ENCODE measurements around the gene SLC27A4.
"Not testable (repeated sequence)": the region's sequence is repeated elsewhere in the genome, so short reads cannot be mapped to it uniquely, and the experiment has no call there.

The SLC27A4 gene

GRCh38 chr9:128333451-128333869 is 6.9 kb upstream of the SLC27A4 start:
- Histone ChIP-seq H3K36me3 (ENCODE audit: control insufficient read depth in 1 of 2, insufficient read depth in 2 of 2, low read length in 2 of 2) (peaks cover 19 to 28% of the 10 kb centered on the region in 2 donors), H3K9me3 (ENCODE audit: control insufficient read depth in 1 of 2, low read length in 2 of 2) (no peaks in the 10 kb centered on the region), H3K27ac (ENCODE audit: low read length) (no peak overlapping the region), H3K4me1 (ENCODE audit: control insufficient read depth in 1 of 2, insufficient read depth in 2 of 2, low read length in 2 of 2) (peaks cover 0 to 2% of the 10 kb centered on the region in 2 donors), H3K4me3 (ENCODE audit: low read depth in 1 of 2, low read length in 2 of 2) (no peak overlapping the region), H3K27me3 (ENCODE audit: low read depth, low read length) (no peaks in the 10 kb centered on the region)

GRCh38 chr9:128335161-128335560 is 5.2 kb upstream of the SLC27A4 start:
- no peak overlapping the region for H3K4me3 ChIP-seq (ENCODE audit: low read depth in 1 of 2, low read length in 2 of 2)
- H3K27me3 ChIP-seq (ENCODE audit: low read depth, low read length), result no peaks in the 10 kb centered on the region
- peaks cover 0 to 3% of the 10 kb centered on the region in 2 donors for H3K4me1 ChIP-seq (ENCODE audit: control insufficient read depth in 1 of 2, insufficient read depth in 2 of 2, low read length in 2 of 2)
- peaks cover 17 to 21% of the 10 kb centered on the region in 2 donors for H3K36me3 ChIP-seq (ENCODE audit: control insufficient read depth in 1 of 2, insufficient read depth in 2 of 2, low read length in 2 of 2)
- H3K27ac ChIP-seq (ENCODE audit: low read length), result no peak overlapping the region
- no peaks in the 10 kb centered on the region for H3K9me3 ChIP-seq (ENCODE audit: control insufficient read depth in 1 of 2, low read length in 2 of 2)

GRCh38 chr9:128335914-128336313 is 4.4 kb upstream of the SLC27A4 start:
- Histone ChIP-seq H3K27ac (ENCODE audit: low read length) (no peak overlapping the region), H3K4me1 (ENCODE audit: control insufficient read depth in 1 of 2, insufficient read depth in 2 of 2, low read length in 2 of 2) (peaks cover 2 to 3% of the 10 kb centered on the region in 2 donors), H3K4me3 (ENCODE audit: low read depth in 1 of 2, low read length in 2 of 2) (no peak overlapping the region)

GRCh38 chr9:128337936-128338335 is 2.4 kb upstream of the SLC27A4 start:
- H3K4me3 ChIP-seq (ENCODE audit: low read depth in 1 of 2, low read length in 2 of 2), result no peak overlapping the region

More at GRCh38 chr9:128335914-128336313, 4.4 kb upstream of the SLC27A4 start:
- Histone ChIP-seq H3K36me3 (ENCODE audit: control insufficient read depth in 1 of 2, insufficient read depth in 2 of 2, low read length in 2 of 2) (peaks cover 17 to 21% of the 10 kb centered on the region in 2 donors), H3K9me3 (ENCODE audit: control insufficient read depth in 1 of 2, low read length in 2 of 2) (no peaks in the 10 kb centered on the region), H3K27me3 (ENCODE audit: low read depth, low read length) (no peaks in the 10 kb centered on the region)

GRCh38 chr9:128338852-128339614 is 1.3 kb upstream of the SLC27A4 start:
- H3K27ac ChIP-seq (ENCODE audit: low read length); H3K9me3 ChIP-seq (ENCODE audit: control insufficient read depth in 1 of 2, low read length in 2 of 2); H3K4me1 ChIP-seq (ENCODE audit: control insufficient read depth in 1 of 2, insufficient read depth in 2 of 2, low read length in 2 of 2); H3K4me3 ChIP-seq (ENCODE audit: low read depth in 1 of 2, low read length in 2 of 2); H3K27me3 ChIP-seq (ENCODE audit: low read depth, low read length): not testable (repeated sequence)
- peaks cover 6 to 20% of the 10 kb centered on the region in 2 donors for H3K36me3 ChIP-seq (ENCODE audit: control insufficient read depth in 1 of 2, insufficient read depth in 2 of 2, low read length in 2 of 2)

More at GRCh38 chr9:128337936-128338335, 2.4 kb upstream of the SLC27A4 start:
- Histone ChIP-seq H3K27ac (ENCODE audit: low read length) (no peak overlapping the region), H3K36me3 (ENCODE audit: control insufficient read depth in 1 of 2, insufficient read depth in 2 of 2, low read length in 2 of 2) (peaks cover 8 to 19% of the 10 kb centered on the region in 2 donors), H3K27me3 (ENCODE audit: low read depth, low read length) (no peaks in the 10 kb centered on the region), H3K4me1 (ENCODE audit: control insufficient read depth in 1 of 2, insufficient read depth in 2 of 2, low read length in 2 of 2) (peaks cover 3 to 8% of the 10 kb centered on the region in 2 donors), H3K9me3 (ENCODE audit: control insufficient read depth in 1 of 2, low read length in 2 of 2) (no peaks in the 10 kb centered on the region)

- Histone ChIP-seq H3K27ac (ENCODE audit: low read length) (peak overlapping the region; percentile 21), H3K9me3 (ENCODE audit: control insufficient read depth in 1 of 2, low read length in 2 of 2) (no peaks in the 10 kb centered on the region), H3K4me1 (ENCODE audit: control insufficient read depth in 1 of 2, insufficient read depth in 2 of 2, low read length in 2 of 2) (peaks cover 3 to 8% of the 10 kb centered on the region in 2 donors), H3K27me3 (ENCODE audit: low read depth, low read length) (no peaks in the 10 kb centered on the region), H3K36me3 (ENCODE audit: control insufficient read depth in 1 of 2, insufficient read depth in 2 of 2, low read length in 2 of 2) (peaks cover 17 to 38% of the 10 kb centered on the region in 2 donors), H3K4me3 (ENCODE audit: low read depth in 1 of 2, low read length in 2 of 2) (peak overlapping the region; percentile 81 to 85)
Observed at GRCh38 chr9:128340691-128341434, 536 bp downstream of the SLC27A4 start.

GRCh38 chr9:128341435-128341849 is 1.1 kb downstream of the SLC27A4 start:
- Histone ChIP-seq H3K9me3 (ENCODE audit: control insufficient read depth in 1 of 2, low read length in 2 of 2) (no peaks in the 10 kb centered on the region), H3K4me1 (ENCODE audit: control insufficient read depth in 1 of 2, insufficient read depth in 2 of 2, low read length in 2 of 2) (peaks cover 3 to 8% of the 10 kb centered on the region in 2 donors), H3K36me3 (ENCODE audit: control insufficient read depth in 1 of 2, insufficient read depth in 2 of 2, low read length in 2 of 2) (peaks cover 17 to 41% of the 10 kb centered on the region in 2 donors), H3K27ac (ENCODE audit: low read length) (peak overlapping the region; percentile 21), H3K4me3 (ENCODE audit: low read depth in 1 of 2, low read length in 2 of 2) (peak overlapping the region; percentile 81 to 85), H3K27me3 (ENCODE audit: low read depth, low read length) (no peaks in the 10 kb centered on the region)

- peaks cover 27 to 56% of the 10 kb centered on the region in 2 donors for H3K36me3 ChIP-seq (ENCODE audit: control insufficient read depth in 1 of 2, insufficient read depth in 2 of 2, low read length in 2 of 2)
Observed at GRCh38 chr9:128342971-128343680, 2.8 kb downstream of the SLC27A4 start.

GRCh38 chr9:128343855-128344254 is 3.5 kb downstream of the SLC27A4 start:
- no peaks in the 10 kb centered on the region for H3K27me3 ChIP-seq (ENCODE audit: low read depth, low read length)
- no peak overlapping the region for H3K27ac ChIP-seq (ENCODE audit: low read length)
- H3K36me3 ChIP-seq (ENCODE audit: control insufficient read depth in 1 of 2, insufficient read depth in 2 of 2, low read length in 2 of 2), result peaks cover 33 to 62% of the 10 kb centered on the region in 2 donors
- no peak overlapping the region for H3K4me3 ChIP-seq (ENCODE audit: low read depth in 1 of 2, low read length in 2 of 2)
- no peaks in the 10 kb centered on the region for H3K9me3 ChIP-seq (ENCODE audit: control insufficient read depth in 1 of 2, low read length in 2 of 2)
- H3K4me1 ChIP-seq (ENCODE audit: control insufficient read depth in 1 of 2, insufficient read depth in 2 of 2, low read length in 2 of 2), result peaks cover 3 to 8% of the 10 kb centered on the region in 2 donors

More at GRCh38 chr9:128342971-128343680, 2.8 kb downstream of the SLC27A4 start:
- Histone ChIP-seq H3K9me3 (ENCODE audit: control insufficient read depth in 1 of 2, low read length in 2 of 2) (no peaks in the 10 kb centered on the region), H3K27ac (ENCODE audit: low read length) (no peak overlapping the region), H3K4me1 (ENCODE audit: control insufficient read depth in 1 of 2, insufficient read depth in 2 of 2, low read length in 2 of 2) (peaks cover 3 to 8% of the 10 kb centered on the region in 2 donors), H3K4me3 (ENCODE audit: low read depth in 1 of 2, low read length in 2 of 2) (no peak overlapping the region), H3K27me3 (ENCODE audit: low read depth, low read length) (no peaks in the 10 kb centered on the region)

- Histone ChIP-seq H3K9me3 (ENCODE audit: control insufficient read depth in 1 of 2, low read length in 2 of 2) (no peaks in the 10 kb centered on the region), H3K36me3 (ENCODE audit: control insufficient read depth in 1 of 2, insufficient read depth in 2 of 2, low read length in 2 of 2) (peaks cover 43 to 74% of the 10 kb centered on the region in 2 donors), H3K4me3 (ENCODE audit: low read depth in 1 of 2, low read length in 2 of 2) (no peak overlapping the region), H3K27me3 (ENCODE audit: low read depth, low read length) (no peaks in the 10 kb centered on the region), H3K4me1 (ENCODE audit: control insufficient read depth in 1 of 2, insufficient read depth in 2 of 2, low read length in 2 of 2) (peaks cover 0 to 8% of the 10 kb centered on the region in 2 donors), H3K27ac (ENCODE audit: low read length) (no peak overlapping the region)
Observed at GRCh38 chr9:128344931-128345605, 4.7 kb downstream of the SLC27A4 start.

Measured in muscle layer of duodenum (tissue), 2 donors.